ENCODE results near the gene MICU1. TPM values are rescaled to one million over a fixed set of nuclear protein-coding genes. Genes with fewer than 3 reads are reported as not detected.

Gene MICU1
- total and polyA plus RNA-seq, 2 of the 13 experiments (the other 11 are each of a cell fraction or from before 2014, with no cell fraction given) = 32.5 to 56.1 TPM

DNA sequence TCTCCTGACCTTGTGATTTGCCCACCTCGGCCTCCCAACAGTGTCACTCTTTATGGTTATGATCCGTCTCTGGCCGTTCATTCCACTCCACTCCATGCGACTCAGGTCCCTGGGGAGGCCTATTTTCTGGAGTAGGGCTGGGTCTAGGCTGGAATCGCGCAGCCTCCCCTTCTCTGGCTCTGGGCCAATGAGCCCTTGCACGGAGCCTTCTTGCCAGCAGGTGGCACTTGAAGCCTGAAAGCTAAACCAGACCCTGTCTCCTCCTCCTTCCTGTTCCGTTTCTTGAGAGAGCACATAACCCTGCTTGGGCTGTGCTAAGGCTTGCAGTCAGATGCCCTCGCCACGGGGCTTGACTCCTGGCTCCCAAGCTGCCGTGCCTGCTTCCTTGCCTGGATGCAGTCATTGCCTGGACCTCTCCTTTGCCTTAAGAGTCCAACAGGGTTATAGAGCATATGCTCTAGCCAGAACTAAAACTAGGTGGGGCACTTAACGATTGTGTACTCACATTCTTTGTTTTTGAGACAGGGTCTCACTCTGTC lies 261.6 kb downstream of the MICU1 start (continued):
- TF ChIP-seq POLR2AphosphoS5 (IDR thresholded peaks at IDR 0.05; ENCODE audit: low read depth, low read length) (no peak), SETDB1 (CRISPR knock-in tag; IDR thresholded peaks at IDR 0.05; ENCODE audit: borderline replicate concordance) (no peak), ZEB1 (IDR thresholded peaks at IDR 0.05; ENCODE audit: insufficient replicate concordance, low read depth) (no peak), HNRNPK (IDR thresholded peaks at IDR 0.05; ENCODE audit: low read depth, low read length, poor library complexity, severe bottlenecking) (no peak), NR2F2 (IDR thresholded peaks at IDR 0.05; ENCODE audit: borderline replicate concordance, low read depth) (no peak), ZC3H13 (CRISPR knock-in tag; IDR thresholded peaks at IDR 0.05) (no peak), FOXK1 (CRISPR knock-in tag; IDR thresholded peaks at IDR 0.05; ENCODE audit: borderline replicate concordance, low read depth) (no peak), HNRNPUL1 (IDR thresholded peaks at IDR 0.05; ENCODE audit: low read depth, low read length) (no peak), ZBTB20 (CRISPR knock-in tag; IDR thresholded peaks at IDR 0.05; ENCODE audit: borderline replicate concordance, low read depth) (no peak), ZNF17 (CRISPR knock-in tag; IDR thresholded peaks at IDR 0.05) (no peak), HNF4A (CRISPR knock-in tag; IDR thresholded peaks at IDR 0.05) (no peak), MAZ (IDR thresholded peaks at IDR 0.05; ENCODE audit: borderline replicate concordance, low read depth, low read length) (no peak), MAZ (CRISPR knock-in tag; IDR thresholded peaks at IDR 0.05; ENCODE audit: low read depth) (no peak), CC2D1A (CRISPR knock-in tag; IDR thresholded peaks at IDR 0.05) (no peak), PAF1 (CRISPR knock-in tag; IDR thresholded peaks at IDR 0.05) (no peak), KLF15 (CRISPR knock-in tag; IDR thresholded peaks at IDR 0.05; ENCODE audit: borderline replicate concordance) (no peak), ZNF709 (CRISPR knock-in tag; IDR thresholded peaks at IDR 0.05) (no peak), JUN (CRISPR knock-in tag; IDR thresholded peaks at IDR 0.05) (no peak), ZNF263 (CRISPR knock-in tag; IDR thresholded peaks at IDR 0.05) (no peak), MIER3 (CRISPR knock-in tag; IDR thresholded peaks at IDR 0.05; ENCODE audit: borderline replicate concordance) (no peak), ZBTB7B (CRISPR knock-in tag; IDR thresholded peaks at IDR 0.05) (no peak)
- TF ChIP-seq, protein P1, sequence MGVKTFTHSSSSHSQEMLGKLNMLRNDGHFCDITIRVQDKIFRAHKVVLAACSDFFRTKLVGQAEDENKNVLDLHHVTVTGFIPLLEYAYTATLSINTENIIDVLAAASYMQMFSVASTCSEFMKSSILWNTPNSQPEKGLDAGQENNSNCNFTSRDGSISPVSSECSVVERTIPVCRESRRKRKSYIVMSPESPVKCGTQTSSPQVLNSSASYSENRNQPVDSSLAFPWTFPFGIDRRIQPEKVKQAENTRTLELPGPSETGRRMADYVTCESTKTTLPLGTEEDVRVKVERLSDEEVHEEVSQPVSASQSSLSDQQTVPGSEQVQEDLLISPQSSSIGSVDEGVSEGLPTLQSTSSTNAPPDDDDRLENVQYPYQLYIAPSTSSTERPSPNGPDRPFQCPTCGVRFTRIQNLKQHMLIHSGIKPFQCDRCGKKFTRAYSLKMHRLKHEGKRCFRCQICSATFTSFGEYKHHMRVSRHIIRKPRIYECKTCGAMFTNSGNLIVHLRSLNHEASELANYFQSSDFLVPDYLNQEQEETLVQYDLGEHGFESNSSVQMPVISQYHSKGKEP (CRISPR knock-in tag; IDR thresholded peaks at IDR 0.05) = no peak
- TF ChIP-seq, protein P2, sequence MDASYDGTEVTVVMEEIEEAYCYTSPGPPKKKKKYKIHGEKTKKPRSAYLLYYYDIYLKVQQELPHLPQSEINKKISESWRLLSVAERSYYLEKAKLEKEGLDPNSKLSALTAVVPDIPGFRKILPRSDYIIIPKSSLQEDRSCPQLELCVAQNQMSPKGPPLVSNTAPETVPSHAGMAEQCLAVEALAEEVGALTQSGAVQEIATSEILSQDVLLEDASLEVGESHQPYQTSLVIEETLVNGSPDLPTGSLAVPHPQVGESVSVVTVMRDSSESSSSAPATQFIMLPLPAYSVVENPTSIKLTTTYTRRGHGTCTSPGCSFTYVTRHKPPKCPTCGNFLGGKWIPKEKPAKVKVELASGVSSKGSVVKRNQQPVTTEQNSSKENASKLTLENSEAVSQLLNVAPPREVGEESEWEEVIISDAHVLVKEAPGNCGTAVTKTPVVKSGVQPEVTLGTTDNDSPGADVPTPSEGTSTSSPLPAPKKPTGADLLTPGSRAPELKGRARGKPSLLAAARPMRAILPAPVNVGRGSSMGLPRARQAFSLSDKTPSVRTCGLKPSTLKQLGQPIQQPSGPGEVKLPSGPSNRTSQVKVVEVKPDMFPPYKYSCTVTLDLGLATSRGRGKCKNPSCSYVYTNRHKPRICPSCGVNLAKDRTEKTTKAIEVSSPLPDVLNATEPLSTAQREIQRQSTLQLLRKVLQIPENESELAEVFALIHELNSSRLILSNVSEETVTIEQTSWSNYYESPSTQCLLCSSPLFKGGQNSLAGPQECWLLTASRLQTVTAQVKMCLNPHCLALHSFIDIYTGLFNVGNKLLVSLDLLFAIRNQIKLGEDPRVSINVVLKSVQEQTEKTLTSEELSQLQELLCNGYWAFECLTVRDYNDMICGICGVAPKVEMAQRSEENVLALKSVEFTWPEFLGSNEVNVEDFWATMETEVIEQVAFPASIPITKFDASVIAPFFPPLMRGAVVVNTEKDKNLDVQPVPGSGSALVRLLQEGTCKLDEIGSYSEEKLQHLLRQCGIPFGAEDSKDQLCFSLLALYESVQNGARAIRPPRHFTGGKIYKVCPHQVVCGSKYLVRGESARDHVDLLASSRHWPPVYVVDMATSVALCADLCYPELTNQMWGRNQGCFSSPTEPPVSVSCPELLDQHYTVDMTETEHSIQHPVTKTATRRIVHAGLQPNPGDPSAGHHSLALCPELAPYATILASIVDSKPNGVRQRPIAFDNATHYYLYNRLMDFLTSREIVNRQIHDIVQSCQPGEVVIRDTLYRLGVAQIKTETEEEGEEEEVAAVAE (CRISPR knock-in tag; IDR thresholded peaks at IDR 0.05; ENCODE audit: borderline replicate concordance) = no peak

Data from HepG2 (cell line).